T47D (cell line): ENCODE data around the gene IGF1.
"Not testable (repeated sequence)": the region's sequence is repeated elsewhere in the genome, so short reads cannot be mapped to it uniquely, and the experiment has no call there.

ENCODE experiments used
- DNase-seq, 2 experiments: peaks; one replicate each; pipeline versions ENCODE4 v3.0.0 to v3.0.0-alpha.2; 2011 to 2012; ENCODE audit warnings: low read depth in 1 of 2, low spot score in 1 of 2
- JUND ChIP-seq: IDR thresholded peaks from 2 replicates; pipeline ENCODE4 v1.6.1; 2012; ENCODE audit warnings: low read depth
- in situ Hi-C: cut with HindIII; loops from 2 replicates; pipeline ENCODE4 v1.10.0; 2016; ENCODE audit warnings: low sequenced_read_pairs, low pct_unique_long_range_greater_than_20kb

IGF1 gene

GRCh38 chr12:102371165-102371564, 109.2 kb downstream of the IGF1 start:
- in situ Hi-C loops: no loop called here
- no peak for TF ChIP-seq JUND

GRCh38 chr12:102369876-102370275, 110.5 kb downstream of the IGF1 start:
- DNase-seq: no peak
- no peak for TF ChIP-seq JUND
- in situ Hi-C loops: no loop called here

More at GRCh38 chr12:102371165-102371564, 109.2 kb downstream of the IGF1 start:
- DNase-seq: no peak

DNA sequence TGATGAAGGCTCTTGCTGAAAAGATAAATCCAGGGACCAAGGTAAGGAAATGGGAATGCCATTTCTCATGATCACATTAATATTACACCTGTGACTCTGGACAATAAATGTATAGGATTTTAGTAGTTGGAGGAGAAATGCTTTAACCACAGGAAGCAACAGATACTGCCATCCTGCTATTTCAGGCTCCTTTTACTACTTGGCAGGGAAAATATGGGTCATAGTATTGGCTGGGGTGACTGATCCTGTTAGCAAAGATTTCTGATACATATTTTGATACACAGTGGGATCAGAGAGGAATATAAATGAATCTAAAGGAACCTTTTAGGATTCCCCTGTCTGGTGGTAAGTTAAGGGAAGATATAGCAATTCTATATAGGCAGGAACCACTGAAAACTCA, 115.0 kb downstream of the IGF1 start:
- TF ChIP-seq JUND: no peak
- in situ Hi-C loops: no loop called here
- DNase-seq: no peak

GRCh38 chr12:102364709-102365108, 115.7 kb downstream of the IGF1 start:
- DNase-seq: no peak
- no peak for TF ChIP-seq JUND
- in situ Hi-C loops: no loop called here

DNA sequence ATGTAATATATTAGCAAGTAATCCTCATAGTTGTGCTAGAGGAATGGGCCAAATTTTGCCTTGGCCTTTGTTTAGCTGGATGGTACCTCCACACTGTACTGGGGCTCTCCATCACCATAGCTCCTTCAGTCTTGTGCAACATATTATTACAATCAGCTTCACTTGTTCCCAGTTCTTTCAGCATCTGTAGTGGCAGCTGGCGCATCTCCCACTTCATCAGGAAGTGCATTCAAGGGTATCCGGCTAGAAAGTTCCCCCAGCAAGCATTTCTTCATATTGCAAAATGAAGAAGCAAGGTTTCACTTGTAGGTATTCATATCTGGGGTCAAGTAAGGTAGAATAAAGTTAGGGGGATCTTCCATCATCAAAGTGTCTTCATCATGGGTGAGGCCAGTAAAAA, 123.7 kb downstream of the IGF1 start:
- no peak for TF ChIP-seq JUND
- in situ Hi-C loops: no loop called here
- no peak for DNase-seq

- DNase-seq, in situ Hi-C loops: not testable (repeated sequence)
These were observed 126.1 kb downstream of the IGF1 start for GRCh38 chr12:102354281-102354680.

GRCh38 chr12:102351322-102351721, 129.0 kb downstream of the IGF1 start:
- in situ Hi-C loops: no loop called here
- TF ChIP-seq JUND: no peak

DNA sequence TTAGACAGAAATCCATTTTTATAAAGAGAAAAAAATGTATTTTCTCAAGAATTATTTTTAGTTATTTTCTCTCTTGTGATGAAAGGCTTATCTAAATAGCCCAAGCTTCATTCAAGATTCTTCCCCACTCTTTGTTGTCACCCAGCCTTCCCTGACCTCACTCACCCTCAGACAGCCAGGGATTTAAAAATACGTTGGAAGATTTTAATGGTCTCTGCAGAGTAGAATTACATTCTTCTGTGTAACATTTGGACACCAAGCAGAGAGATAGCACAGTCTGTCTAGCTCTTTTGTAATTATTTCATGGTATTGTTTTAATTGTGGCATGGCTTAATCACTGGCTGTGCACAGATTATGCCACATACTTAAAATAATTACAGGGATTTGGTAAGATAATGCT, 130.3 kb downstream of the IGF1 start:
- DNase-seq: no peak
- in situ Hi-C loops: no loop called here
- no peak for TF ChIP-seq JUND

More at GRCh38 chr12:102351322-102351721, 129.0 kb downstream of the IGF1 start:
- DNase-seq: no peak

- DNase-seq: no peak
- TF ChIP-seq JUND: no peak
- in situ Hi-C loops: no loop called here
These were observed 131.3 kb downstream of the IGF1 start for GRCh38 chr12:102349079-102349478.

- DNase-seq: no peak
- TF ChIP-seq JUND: no peak
- in situ Hi-C loops: no loop called here
These were observed 132.6 kb downstream of the IGF1 start for GRCh38 chr12:102347811-102348210.
